HG03469 (cell line): Measurements from ENCODE around the gene NMT1.
"Not testable (repeated sequence)": the region's sequence is repeated elsewhere in the genome, so short reads cannot be mapped to it uniquely, and the experiment has no call there.

ENCODE experiments used
- ATAC-seq: cut with Tn5 transposase; IDR thresholded peaks from one replicate; pipeline ENCODE4 v1.9.1; 2021; ENCODE audit warnings: mild to moderate bottlenecking, moderate library complexity, moderate number of reproducible peaks; ENCODE audit not compliant: unreplicated experiment

NMT1 gene

GRCh38 chr17:45117848-45118646 is 56.9 kb downstream of the NMT1 start:
- no peak for ATAC-seq

- no peak for ATAC-seq
These were observed 57.6 kb downstream of the NMT1 start for GRCh38 chr17:45118691-45119090.

- no peak for ATAC-seq
These were observed 58.8 kb downstream of the NMT1 start for GRCh38 chr17:45119964-45120363.

- no peak for ATAC-seq
These were observed 59.4 kb downstream of the NMT1 start for GRCh38 chr17:45120558-45120957.

GRCh38 chr17:45121055-45121454 is 59.9 kb downstream of the NMT1 start:
- no peak for ATAC-seq

GRCh38 chr17:45123076-45123770 is 62.1 kb downstream of the NMT1 start:
- ATAC-seq = no peak

- no peak for ATAC-seq
These were observed 63.0 kb downstream of the NMT1 start for GRCh38 chr17:45123930-45124796.

GRCh38 chr17:45124797-45125122 is 63.6 kb downstream of the NMT1 start:
- not testable (repeated sequence) for ATAC-seq

- ATAC-seq = no peak
These were observed 64.4 kb downstream of the NMT1 start for GRCh38 chr17:45125509-45125908.

- no peak for ATAC-seq
These were observed 66.1 kb downstream of the NMT1 start for GRCh38 chr17:45127207-45127547.

GRCh38 chr17:45127548-45128300 is 66.6 kb downstream of the NMT1 start:
- ATAC-seq = no peak

- ATAC-seq = no peak
These were observed 67.2 kb downstream of the NMT1 start for GRCh38 chr17:45128331-45128730.

GRCh38 chr17:45128989-45129388 is 67.9 kb downstream of the NMT1 start:
- ATAC-seq = no peak

- ATAC-seq = no peak
These were observed 68.4 kb downstream of the NMT1 start for GRCh38 chr17:45129426-45129939.

GRCh38 chr17:45129940-45130680 is 69.0 kb downstream of the NMT1 start:
- ATAC-seq = no peak

- ATAC-seq = no peak
These were observed 69.8 kb downstream of the NMT1 start for GRCh38 chr17:45130681-45131615.

GRCh38 chr17:45131616-45132319 is 70.7 kb downstream of the NMT1 start:
- ATAC-seq = no peak

GRCh38 chr17:45132320-45132571 is 71.1 kb downstream of the NMT1 start, which contains the start of gene PLCD3:
Gene PLCD3 (minus strand): TSS chr17:45132515. CDS start chr17:45132410, 105 bp downstream.
- ATAC-seq = no peak
